Measurements from ENCODE around the gene TTC27.

- TF ChIP-seq CTCF (IDR thresholded peaks at IDR 0.05) (no peak), POLR2AphosphoS5 (IDR thresholded peaks at IDR 0.05) (no peak), POLR2A (IDR thresholded peaks at IDR 0.05) (no peak)
These were observed 16.5 kb upstream of the TTC27 start for GRCh38 chr2:32611366-32611765.
